Measurements from ENCODE around the gene CRYGN. TPM values are rescaled to one million over a fixed set of nuclear protein-coding genes. Genes with fewer than 3 reads are reported as not detected.

CRYGN gene
- total and polyA plus RNA-seq, 4 donors = under 0.01 to 0.02 TPM; not detected in 2

DNA sequence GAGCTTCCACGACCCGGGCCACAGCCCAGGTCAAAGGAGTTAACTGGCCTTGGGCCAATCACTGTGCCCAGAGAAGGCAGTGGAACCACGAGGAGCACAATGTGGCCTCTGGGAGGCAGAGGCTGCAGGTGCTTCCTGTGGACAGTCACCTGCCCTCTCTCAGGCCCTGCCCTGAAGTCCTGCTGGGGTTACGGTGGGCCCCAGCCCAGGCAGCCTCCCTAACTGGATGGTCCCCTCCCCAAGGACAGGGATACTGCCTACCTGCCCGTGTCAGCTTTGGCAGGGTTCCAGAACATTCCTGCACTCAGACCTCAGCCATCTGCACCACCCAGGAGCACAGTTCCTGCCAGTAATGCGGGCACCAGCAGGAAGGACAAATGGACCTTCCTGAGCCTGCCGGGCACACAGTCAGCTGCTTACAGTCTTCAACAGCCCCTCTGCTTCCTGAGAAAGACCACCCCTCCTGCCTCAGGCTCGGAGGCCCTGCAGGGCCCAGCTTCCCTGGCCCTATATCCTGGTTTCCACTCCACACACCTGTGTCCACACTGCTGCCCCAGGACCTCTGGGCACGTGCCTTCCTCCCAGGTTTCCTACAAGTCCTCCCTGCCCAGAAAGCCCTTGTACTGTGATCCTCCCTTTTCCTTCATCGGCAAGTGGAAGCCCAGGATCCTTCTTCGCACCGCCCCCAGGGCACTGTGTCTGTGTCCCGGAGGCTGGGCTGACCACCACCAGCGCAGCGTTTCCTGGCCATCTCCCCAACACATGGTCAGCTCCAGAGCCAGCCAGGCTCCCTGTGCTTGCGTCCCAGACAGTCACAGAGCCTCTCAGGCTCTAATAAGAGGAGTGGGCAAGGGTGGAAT is 53.4 kb downstream of the CRYGN start:
- no peak overlapping the region for H3K27ac ChIP-seq (ENCODE audit: low read depth in 1 of 2, low read length in 2 of 2)
- peaks cover 2 to 6% (median 4%) of the 10 kb centered on the region in 4 donors for H3K4me1 ChIP-seq (ENCODE audit: control insufficient read depth in 4 of 4, insufficient read depth in 4 of 4, low read length in 3 of 4)
- H3K9ac ChIP-seq (ENCODE audit: low read depth in 1 of 2, low read length in 2 of 2) = no peak overlapping the region
- DNase-seq (ENCODE audit: low spot score) = no peak
- peaks cover 0 to 5% (median 0%) of the 10 kb centered on the region in 4 donors for H3K27me3 ChIP-seq (ENCODE audit: control insufficient read depth in 4 of 4, insufficient read depth in 4 of 4, low read length in 3 of 4)
- no peaks in the 10 kb centered on the region for H3K36me3 ChIP-seq (ENCODE audit: control insufficient read depth in 4 of 4, insufficient read depth in 3 of 4, low read depth in 1 of 4, low read length in 3 of 4)
- 65% methylated on average over 16 of the region's 16 CpGs for WGBS
- H3K4me3 ChIP-seq (ENCODE audit: low read depth in 1 of 3, low read length in 3 of 3) = no peak overlapping the region
- TF ChIP-seq ZBTB33 (IDR thresholded peaks at IDR 0.05) (no peak), EGR1 (IDR thresholded peaks at IDR 0.05; ENCODE audit: low read depth in 2 of 2) (no peak), FOXA2 (IDR thresholded peaks at IDR 0.05) (no peak), YY1 (IDR thresholded peaks at IDR 0.05) (no peak), HNF4G (IDR thresholded peaks at IDR 0.05) (no peak)
- TF ChIP-seq, protein P1, sequence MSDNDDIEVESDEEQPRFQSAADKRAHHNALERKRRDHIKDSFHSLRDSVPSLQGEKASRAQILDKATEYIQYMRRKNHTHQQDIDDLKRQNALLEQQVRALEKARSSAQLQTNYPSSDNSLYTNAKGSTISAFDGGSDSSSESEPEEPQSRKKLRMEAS (IDR thresholded peaks at IDR 0.05) = no peak
- H3K9me3 ChIP-seq (ENCODE audit: control insufficient read depth in 4 of 4, low read length in 3 of 4) = no peaks in the 10 kb centered on the region

- Histone ChIP-seq H3K4me3 (ENCODE audit: low read depth in 1 of 3, low read length in 3 of 3) (no peak overlapping the region), H3K4me1 (ENCODE audit: control insufficient read depth in 4 of 4, insufficient read depth in 4 of 4, low read length in 3 of 4) (peaks cover 2 to 12% (median 6%) of the 10 kb centered on the region in 4 donors), H3K36me3 (ENCODE audit: control insufficient read depth in 4 of 4, insufficient read depth in 3 of 4, low read depth in 1 of 4, low read length in 3 of 4) (no peaks in the 10 kb centered on the region), H3K9me3 (ENCODE audit: control insufficient read depth in 4 of 4, low read length in 3 of 4) (no peaks in the 10 kb centered on the region), H3K27ac (ENCODE audit: low read depth in 1 of 2, low read length in 2 of 2) (no peak overlapping the region), H3K9ac (ENCODE audit: low read depth in 1 of 2, low read length in 2 of 2) (no peak overlapping the region), H3K27me3 (ENCODE audit: control insufficient read depth in 4 of 4, insufficient read depth in 4 of 4, low read length in 3 of 4) (peaks cover 0 to 5% (median 0%) of the 10 kb centered on the region in 4 donors)
- TF ChIP-seq CTCF (IDR thresholded peaks at IDR 0.05; ENCODE audit: low read depth, low read length, missing input control) = no peak
- TF ChIP-seq SP1 (IDR thresholded peaks at IDR 0.05) = no peak
- no peak for TF ChIP-seq HNF4G (IDR thresholded peaks at IDR 0.05)
- TF ChIP-seq RXRA (IDR thresholded peaks at IDR 0.05) = no peak
- TF ChIP-seq TAF1 (conservative IDR thresholded peaks at IDR 0.05) = no peak
- TF ChIP-seq NR2F2 (IDR thresholded peaks at IDR 0.05) = no peak
- TF ChIP-seq ZBTB33 (IDR thresholded peaks at IDR 0.05) = no peak
- TF ChIP-seq, protein P1 (IDR thresholded peaks at IDR 0.05) = no peak
- no peak for TF ChIP-seq GABPA (IDR thresholded peaks at IDR 0.05 in 1 of 2, conservative IDR thresholded peaks at IDR 0.05 in 1 of 2)
- TF ChIP-seq FOXA1 (IDR thresholded peaks at IDR 0.05) = no peak
- no peak for TF ChIP-seq FOXA2 (IDR thresholded peaks at IDR 0.05)
- no peak for TF ChIP-seq EGR1 (IDR thresholded peaks at IDR 0.05; ENCODE audit: low read depth in 2 of 2)
- TF ChIP-seq RAD21 (IDR thresholded peaks at IDR 0.05) = no peak
- TF ChIP-seq, protein P2, sequence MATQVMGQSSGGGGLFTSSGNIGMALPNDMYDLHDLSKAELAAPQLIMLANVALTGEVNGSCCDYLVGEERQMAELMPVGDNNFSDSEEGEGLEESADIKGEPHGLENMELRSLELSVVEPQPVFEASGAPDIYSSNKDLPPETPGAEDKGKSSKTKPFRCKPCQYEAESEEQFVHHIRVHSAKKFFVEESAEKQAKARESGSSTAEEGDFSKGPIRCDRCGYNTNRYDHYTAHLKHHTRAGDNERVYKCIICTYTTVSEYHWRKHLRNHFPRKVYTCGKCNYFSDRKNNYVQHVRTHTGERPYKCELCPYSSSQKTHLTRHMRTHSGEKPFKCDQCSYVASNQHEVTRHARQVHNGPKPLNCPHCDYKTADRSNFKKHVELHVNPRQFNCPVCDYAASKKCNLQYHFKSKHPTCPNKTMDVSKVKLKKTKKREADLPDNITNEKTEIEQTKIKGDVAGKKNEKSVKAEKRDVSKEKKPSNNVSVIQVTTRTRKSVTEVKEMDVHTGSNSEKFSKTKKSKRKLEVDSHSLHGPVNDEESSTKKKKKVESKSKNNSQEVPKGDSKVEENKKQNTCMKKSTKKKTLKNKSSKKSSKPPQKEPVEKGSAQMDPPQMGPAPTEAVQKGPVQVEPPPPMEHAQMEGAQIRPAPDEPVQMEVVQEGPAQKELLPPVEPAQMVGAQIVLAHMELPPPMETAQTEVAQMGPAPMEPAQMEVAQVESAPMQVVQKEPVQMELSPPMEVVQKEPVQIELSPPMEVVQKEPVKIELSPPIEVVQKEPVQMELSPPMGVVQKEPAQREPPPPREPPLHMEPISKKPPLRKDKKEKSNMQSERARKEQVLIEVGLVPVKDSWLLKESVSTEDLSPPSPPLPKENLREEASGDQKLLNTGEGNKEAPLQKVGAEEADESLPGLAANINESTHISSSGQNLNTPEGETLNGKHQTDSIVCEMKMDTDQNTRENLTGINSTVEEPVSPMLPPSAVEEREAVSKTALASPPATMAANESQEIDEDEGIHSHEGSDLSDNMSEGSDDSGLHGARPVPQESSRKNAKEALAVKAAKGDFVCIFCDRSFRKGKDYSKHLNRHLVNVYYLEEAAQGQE (IDR thresholded peaks at IDR 0.05) = no peak
- no peak for TF ChIP-seq HNF4A (conservative IDR thresholded peaks at IDR 0.05)
- no peak for TF ChIP-seq JUND (IDR thresholded peaks at IDR 0.05)
- TF ChIP-seq ATF3 (IDR thresholded peaks at IDR 0.05) = no peak
- TF ChIP-seq YY1 (IDR thresholded peaks at IDR 0.05) = no peak
- WGBS = 87% methylated on average over 26 of the region's 26 CpGs
- DNase-seq (ENCODE audit: low spot score) = no peak
Measured at GRCh38 chr7:151385626-151386300, 54.2 kb downstream of the CRYGN start.

All from liver (tissue), 9 donors.